CD4-positive, alpha-beta memory T cell (primary cell): ENCODE results near the gene ACVRL1. TPM values are rescaled to one million over a fixed set of nuclear protein-coding genes. Genes with fewer than 3 reads are reported as not detected.
A peak's percentile ranks its signal among the peaks of the same experiment; 100 is the strongest.

Experiments used
- CTCF ChIA-PET: fragments of 350-600 bp; sonication (Branson Sonifier 250); formaldehyde crosslinking; loops from one replicate; lab custom pipeline; 2021; ENCODE audit warnings: inconsistent platforms; ENCODE audit not compliant: partially characterized antibody; lab: Charles Lee
- POLR2A ChIA-PET: fragments of 350-600 bp; sonication (Branson Sonifier 250); formaldehyde crosslinking; loops from one replicate; lab custom pipeline; 2021; ENCODE audit not compliant: partially characterized antibody; lab: Charles Lee
- DNase-seq, 5 donors: peaks; one replicate each; pipeline versions ENCODE4 v3.0.0 to v3.0.0-alpha.2; 2020 to 2022; ENCODE audit warnings: mixed read lengths in 1 of 5
- H3K27ac ChIP-seq: one replicate; pipeline ENCODE4 v1.7.0; 2013; ENCODE audit warnings: low read depth, low read length
- H3K27me3 ChIP-seq: 2 replicates; pipeline ENCODE4 v1.7.0; 2013; ENCODE audit warnings: mild to moderate bottlenecking, low read length, moderate library complexity; ENCODE audit not compliant: insufficient read depth
- H3K36me3 ChIP-seq: 2 replicates; pipeline ENCODE4 v1.7.0; 2013; ENCODE audit warnings: mild to moderate bottlenecking, low read length, moderate library complexity; ENCODE audit not compliant: insufficient read depth
- H3K4me1 ChIP-seq: 2 replicates; pipeline ENCODE4 v1.7.0; 2013; ENCODE audit warnings: mild to moderate bottlenecking, low read length, moderate library complexity; ENCODE audit not compliant: insufficient read depth
- H3K4me3 ChIP-seq, 2 donors: one replicate each; pipeline ENCODE4 v1.7.0; 2013; ENCODE audit warnings: low read length in 2 of 2, mild to moderate bottlenecking in 1 of 2
- H3K9me3 ChIP-seq, 2 donors: one replicate each; pipeline ENCODE4 v1.7.0; 2013; ENCODE audit warnings: low read length in 2 of 2, control low read depth in 1 of 2; ENCODE audit not compliant: control insufficient read depth in 1 of 2
- H3K27ac Mint-ChIP-seq, 7 donors: one replicate each; pipeline ENCODE4 v1.8.0; 2020 to 2021; ENCODE audit warnings: mixed read lengths in 7 of 7, mild to moderate bottlenecking in 6 of 7, inconsistent platforms in 3 of 7, moderate library complexity in 3 of 7
- H3K27me3 Mint-ChIP-seq, 2 donors: one replicate each; pipeline ENCODE4 v1.8.0; 2020 to 2021; ENCODE audit warnings: mixed read lengths in 2 of 2
- H3K36me3 Mint-ChIP-seq, 2 donors: one replicate each; pipeline ENCODE4 v1.8.0; 2020 to 2021; ENCODE audit warnings: mixed read lengths in 2 of 2, inconsistent platforms in 1 of 2, mild to moderate bottlenecking in 1 of 2
- H3K4me1 Mint-ChIP-seq, 4 donors: one replicate each; pipeline ENCODE4 v1.8.0; 2020 to 2021; ENCODE audit warnings: mixed read lengths in 4 of 4, mild to moderate bottlenecking in 1 of 4
- H3K4me3 Mint-ChIP-seq, 8 donors: one replicate each; pipeline ENCODE4 v1.8.0; 2020 to 2021; ENCODE audit warnings: mixed read lengths in 8 of 8, mild to moderate bottlenecking in 7 of 8, moderate library complexity in 6 of 8, inconsistent platforms in 3 of 8
- H3K9me3 Mint-ChIP-seq, 8 donors: one replicate each; pipeline ENCODE4 v1.8.0; 2020 to 2021; ENCODE audit warnings: mixed read lengths in 8 of 8, mild to moderate bottlenecking in 5 of 8, inconsistent platforms in 3 of 8, moderate library complexity in 1 of 8
- intact Hi-C: fragments of 100-400 bp; cut with micrococcal nuclease; formaldehyde crosslinking; loops from one replicate; pipeline ENCODE4 v1.15.1; 2023
- polyA plus RNA-seq, 2 donors: library from polyadenylated mRNA; unstranded; fragments of 300-500 nt; fragmentation: Illumina TruSeq; gene quantifications; one replicate each; pipeline ENCODE4 v1.2.3, GENCODE V29; 2021
- total RNA-seq, 2 experiments: library from RNA; stranded (reverse); gene quantifications; one replicate each; pipeline ENCODE4 v1.2.3, GENCODE V29; 2021

Gene ACVRL1
- total RNA-seq (under 1 TPM; 0.15 to 0.83 TPM), polyA plus RNA-seq (not detected)

GRCh38 chr12:51907083-51907855 is at the start of gene ACVRL1:
Gene ACVRL1 (plus strand): TSS chr12:51907504. CDS start chr12:51912475, 4,971 bp downstream.
- Histone ChIP-seq H3K4me1 (no peaks in the 10 kb centered on the region), H3K36me3 (no peaks in the 10 kb centered on the region), H3K9me3 (no peaks in the 10 kb centered on the region), H3K27ac (no peak within 1 kb of the TSS), H3K27me3 (peaks cover 21% of the 10 kb centered on the region), H3K4me3 (no peak within 1 kb of the TSS)
- CTCF ChIA-PET: no interaction called here
- POLR2A ChIA-PET: no interaction called here
- Mint-ChIP-seq H3K27me3 (peaks cover 15 to 32% of the 10 kb centered on the region in 2 donors), H3K9me3 (no peaks in the 10 kb centered on the region), H3K27ac (no peak within 1 kb of the TSS), H3K4me1 (peaks cover 0 to 8% (median 4%) of the 10 kb centered on the region in 4 donors), H3K36me3 (no peaks in the 10 kb centered on the region), H3K4me3 (peak within 1 kb of the TSS in 1 of 8 donors; percentile 22)
- DNase-seq: no peak
- intact Hi-C loops: no loop called here

DNA sequence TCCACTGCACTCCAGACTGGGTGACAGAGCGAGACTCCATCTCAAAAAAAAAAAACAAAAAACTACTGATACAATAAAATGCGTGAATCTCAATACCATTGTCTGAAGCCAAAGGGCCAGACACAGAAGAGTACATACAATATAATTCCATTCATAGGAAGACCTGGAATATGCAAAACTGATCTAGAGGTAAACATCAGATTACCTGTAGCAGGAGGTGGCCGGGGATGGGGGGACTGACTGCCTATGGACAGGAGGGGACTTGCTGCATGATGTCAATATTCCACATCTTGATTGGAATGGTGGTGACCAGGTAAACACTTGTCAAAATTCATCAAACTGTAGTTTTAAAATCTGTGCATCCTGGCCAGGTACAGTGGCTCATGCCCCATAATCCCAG is 46.3 kb upstream of the ACVRL1 start:
- POLR2A ChIA-PET: no interaction called here
- no peak overlapping the region for H3K27ac ChIP-seq
- peaks cover 16% of the 10 kb centered on the region for H3K27me3 ChIP-seq
- intact Hi-C loops: no loop called here
- no peaks in the 10 kb centered on the region for H3K36me3 ChIP-seq
- Mint-ChIP-seq H3K36me3 (no peaks in the 10 kb centered on the region), H3K9me3 (no peaks in the 10 kb centered on the region), H3K4me3 (no peak overlapping the region), H3K4me1 (peaks cover 0 to 7% (median 6%) of the 10 kb centered on the region in 4 donors), H3K27me3 (peaks cover 29 to 48% of the 10 kb centered on the region in 2 donors), H3K27ac (no peak overlapping the region)
- CTCF ChIA-PET: interaction anchor here (1.6 kb wide), 1 partner anchor 14 kb away, joined by 5 read pairs; no protein-coding TSS in a partner anchor
- H3K9me3 ChIP-seq: no peaks in the 10 kb centered on the region
- DNase-seq: no peak
- H3K4me1 ChIP-seq: peaks cover 9% of the 10 kb centered on the region
- H3K4me3 ChIP-seq: no peak overlapping the region

DNA sequence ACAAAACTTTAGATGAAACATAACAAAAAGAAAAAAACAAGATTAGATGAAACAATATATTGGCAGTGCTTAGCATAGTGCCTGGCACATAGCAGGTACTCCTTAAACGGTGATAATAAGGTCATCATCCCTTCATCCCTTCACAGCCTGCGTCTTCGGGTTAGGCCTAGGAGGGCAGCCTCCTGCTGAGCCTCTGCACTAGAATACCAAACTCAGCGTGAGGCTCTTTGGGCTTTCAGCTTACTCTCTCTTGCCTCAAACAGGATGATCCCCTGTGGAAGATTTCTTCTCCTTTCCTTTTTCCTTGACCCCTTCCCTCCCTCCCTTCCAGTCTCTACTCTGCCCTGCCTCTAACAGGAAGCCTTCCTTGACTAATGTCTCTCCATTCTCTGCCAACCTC is 44.4 kb upstream of the ACVRL1 start:
- H3K27me3 ChIP-seq: peaks cover 22% of the 10 kb centered on the region
- peaks cover 9% of the 10 kb centered on the region for H3K4me1 ChIP-seq
- H3K36me3 ChIP-seq: no peaks in the 10 kb centered on the region
- no peaks in the 10 kb centered on the region for H3K36me3 Mint-ChIP-seq
- H3K4me3 Mint-ChIP-seq: peak overlapping the region in 4 of 8 donors; percentile 34 to 59 (median 46)
- no peak overlapping the region for H3K27ac ChIP-seq
- H3K27ac Mint-ChIP-seq: no peak overlapping the region
- no peaks in the 10 kb centered on the region for H3K9me3 ChIP-seq
- ChIA-PET POLR2A (interaction anchor here (1.0 kb wide), 1 partner anchor 23 kb away, joined by 3 read pairs; no protein-coding TSS in a partner anchor), CTCF (interaction anchor here (1.3 to 1.7 kb wide), 3 partner anchors 21 to 61 kb away, joined by 3 to 4 read pairs (median 4); no protein-coding TSS in a partner anchor)
- intact Hi-C loops: no loop called here
- no peak for DNase-seq
- H3K4me3 ChIP-seq: no peak overlapping the region
- peaks cover 0 to 7% (median 6%) of the 10 kb centered on the region in 4 donors for H3K4me1 Mint-ChIP-seq
- no peaks in the 10 kb centered on the region for H3K9me3 Mint-ChIP-seq
- H3K27me3 Mint-ChIP-seq: peaks cover 27 to 53% of the 10 kb centered on the region in 2 donors

DNA sequence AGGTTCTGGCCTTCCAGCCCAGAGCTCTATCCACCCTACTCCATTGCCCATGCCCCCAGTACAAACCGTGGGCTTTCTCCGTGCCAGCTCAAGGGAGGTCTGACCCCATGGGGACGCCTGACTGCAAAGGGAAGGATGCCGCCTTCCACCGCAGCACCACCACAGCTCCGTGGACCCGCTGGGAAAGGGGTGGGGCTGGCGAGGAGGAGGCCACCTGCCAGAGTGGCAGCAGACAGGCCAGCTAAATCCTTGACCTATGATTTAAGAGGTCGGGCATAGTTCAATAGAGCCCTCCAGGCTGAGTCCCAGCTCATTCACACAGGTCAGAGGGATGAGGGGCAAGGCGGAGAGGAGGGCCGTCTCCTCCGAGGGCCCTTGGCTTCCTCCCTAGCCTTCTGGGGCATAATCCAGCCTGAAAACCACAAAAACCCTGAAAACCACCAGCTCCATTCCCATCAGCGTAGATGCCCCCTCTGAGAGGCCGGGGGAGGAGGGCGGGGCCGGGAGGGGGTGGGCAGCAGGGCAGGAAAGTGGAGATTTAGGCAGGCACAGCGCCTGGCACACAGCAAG is 43.9 kb upstream of the ACVRL1 start:
- no peak overlapping the region for H3K27ac Mint-ChIP-seq
- H3K27me3 Mint-ChIP-seq: peaks cover 32 to 58% of the 10 kb centered on the region in 2 donors
- H3K27me3 ChIP-seq: peaks cover 24% of the 10 kb centered on the region
- peaks cover 9% of the 10 kb centered on the region for H3K4me1 ChIP-seq
- no peak overlapping the region for H3K4me3 ChIP-seq
- intact Hi-C loops: no loop called here
- no peak overlapping the region for H3K27ac ChIP-seq
- POLR2A ChIA-PET: interaction anchor here (0.6 to 1.0 kb wide), 2 partner anchors 23 to 431 kb away, joined by 3 read pairs; no protein-coding TSS in a partner anchor
- peaks cover 0 to 11% (median 8%) of the 10 kb centered on the region in 4 donors for H3K4me1 Mint-ChIP-seq
- H3K4me3 Mint-ChIP-seq: peak overlapping the region in 5 of 8 donors; percentile 32 to 59 (median 49)
- CTCF ChIA-PET: interaction anchor here (1.3 to 1.7 kb wide), 4 partner anchors 20 to 60 kb away, joined by 3 to 4 read pairs (median 4); no protein-coding TSS in a partner anchor
- no peaks in the 10 kb centered on the region for H3K36me3 Mint-ChIP-seq
- no peak for DNase-seq
- no peaks in the 10 kb centered on the region for H3K9me3 Mint-ChIP-seq
- H3K9me3 ChIP-seq: no peaks in the 10 kb centered on the region
- no peaks in the 10 kb centered on the region for H3K36me3 ChIP-seq

- Mint-ChIP-seq H3K36me3 (no peaks in the 10 kb centered on the region), H3K9me3 (peaks cover 0 to 2% (median 0%) of the 10 kb centered on the region in 8 donors), H3K27me3 (peaks cover 37 to 62% of the 10 kb centered on the region in 2 donors), H3K4me1 (peaks cover 0 to 17% (median 9%) of the 10 kb centered on the region in 4 donors), H3K4me3 (peak overlapping the region in 7 of 8 donors; percentile 17 to 72 (median 47)), H3K27ac (no peak overlapping the region)
- intact Hi-C loops: no loop called here
- H3K27me3 ChIP-seq: peaks cover 31% of the 10 kb centered on the region
- no peaks in the 10 kb centered on the region for H3K9me3 ChIP-seq
- H3K4me1 ChIP-seq: peaks cover 9% of the 10 kb centered on the region
- H3K36me3 ChIP-seq: no peaks in the 10 kb centered on the region
- no peak overlapping the region for H3K27ac ChIP-seq
- H3K4me3 ChIP-seq: no peak overlapping the region
- DNase-seq: no peak
- ChIA-PET POLR2A (interaction anchor here (0.6 to 1.0 kb wide), 2 partner anchors 22 to 432 kb away, joined by 3 read pairs; no protein-coding TSS in a partner anchor), CTCF (interaction anchor here (1.3 to 1.7 kb wide), 4 partner anchors 20 to 59 kb away, joined by 3 to 4 read pairs (median 4); no protein-coding TSS in a partner anchor)
Observed at GRCh38 chr12:51863933-51864832, 43.1 kb upstream of the ACVRL1 start.

DNA sequence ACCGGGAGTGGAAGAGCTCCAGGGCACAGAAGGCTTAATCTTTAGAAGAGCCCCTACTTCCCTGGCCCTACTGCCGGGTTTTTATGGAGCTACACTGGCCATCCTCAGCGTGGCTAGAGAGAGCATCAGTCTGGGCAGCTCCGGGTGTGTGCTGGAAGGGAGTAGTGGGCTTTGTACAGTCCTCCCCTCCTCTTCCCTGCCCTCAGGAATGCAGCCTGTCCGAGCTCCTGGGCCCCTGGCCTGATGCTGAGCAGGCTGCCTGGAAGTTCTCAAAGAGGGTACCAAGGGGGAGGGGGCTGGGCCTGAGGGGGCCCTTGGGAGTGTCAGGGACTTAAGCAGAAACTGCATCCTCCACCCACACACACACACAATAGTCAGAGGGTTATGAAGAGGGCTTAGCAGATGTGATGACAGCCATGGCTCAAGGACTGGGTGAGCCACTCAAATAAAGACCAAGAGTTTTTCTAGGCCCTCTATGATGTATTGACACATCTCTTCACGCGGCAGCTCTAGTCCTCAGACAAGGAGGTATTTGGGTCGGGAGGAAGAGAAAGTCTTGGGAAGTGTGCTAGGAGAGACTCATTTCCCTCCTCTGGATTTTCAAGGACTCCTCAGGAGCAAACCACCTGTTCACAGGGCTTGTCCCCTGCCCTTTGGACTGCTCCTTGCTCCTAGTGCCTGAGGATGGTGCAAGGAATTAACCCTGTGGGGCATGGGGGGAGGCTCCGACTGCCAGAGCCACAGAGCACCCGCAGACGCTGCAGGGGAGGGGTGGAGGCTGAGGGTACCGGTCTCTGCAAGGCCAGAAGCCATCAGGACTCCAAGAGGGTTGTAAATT is 42.3 kb upstream of the ACVRL1 start:
- no peak for DNase-seq
- Mint-ChIP-seq H3K27me3 (peaks cover 39 to 65% of the 10 kb centered on the region in 2 donors), H3K36me3 (no peaks in the 10 kb centered on the region), H3K9me3 (peaks cover 0 to 2% (median 0%) of the 10 kb centered on the region in 8 donors), H3K27ac (no peak overlapping the region), H3K4me1 (peaks cover 0 to 17% (median 10%) of the 10 kb centered on the region in 4 donors), H3K4me3 (peak overlapping the region in 6 of 8 donors; percentile 17 to 72 (median 58))
- Histone ChIP-seq H3K4me1 (peaks cover 9% of the 10 kb centered on the region), H3K36me3 (no peaks in the 10 kb centered on the region), H3K27ac (no peak overlapping the region), H3K27me3 (peaks cover 31% of the 10 kb centered on the region), H3K4me3 (no peak overlapping the region), H3K9me3 (no peaks in the 10 kb centered on the region)
- intact Hi-C loops: no loop called here
- CTCF ChIA-PET: interaction anchor here (1.5 to 1.6 kb wide), 2 partner anchors 21 to 41 kb away, joined by 3 to 4 read pairs; no protein-coding TSS in a partner anchor
- POLR2A ChIA-PET: no interaction called here
